Astrocyte of the cerebellum (primary cell): ENCODE data around the gene AURKAIP1.
"Not testable (repeated sequence)": the region's sequence is repeated elsewhere in the genome, so short reads cannot be mapped to it uniquely, and the experiment has no call there.

Source experiments
- DNase-seq: peaks from one replicate; pipeline ENCODE4 v3.0.0-alpha.2; 2011; ENCODE audit warnings: low read depth
- H3K4me3 ChIP-seq: 2 replicates; pipeline ENCODE4 v1.5.1; 2011; ENCODE audit warnings: mild to moderate bottlenecking, low read depth, low read length, moderate library complexity
- CTCF ChIP-seq: IDR thresholded peaks from 2 replicates; pipeline ENCODE4 v1.5.1; 2012; ENCODE audit warnings: low read length, low read depth, moderate library complexity, mild to moderate bottlenecking; ENCODE audit errors: missing control alignments
- in situ Hi-C: cut with HindIII; loops from 2 replicates; pipeline ENCODE4 v1.10.0; 2017; ENCODE audit warnings: low sequenced_read_pairs

The AURKAIP1 gene

GRCh38 chr1:1411626-1412025 lies 36.6 kb upstream of the AURKAIP1 start:
- no peak for TF ChIP-seq CTCF

DNA sequence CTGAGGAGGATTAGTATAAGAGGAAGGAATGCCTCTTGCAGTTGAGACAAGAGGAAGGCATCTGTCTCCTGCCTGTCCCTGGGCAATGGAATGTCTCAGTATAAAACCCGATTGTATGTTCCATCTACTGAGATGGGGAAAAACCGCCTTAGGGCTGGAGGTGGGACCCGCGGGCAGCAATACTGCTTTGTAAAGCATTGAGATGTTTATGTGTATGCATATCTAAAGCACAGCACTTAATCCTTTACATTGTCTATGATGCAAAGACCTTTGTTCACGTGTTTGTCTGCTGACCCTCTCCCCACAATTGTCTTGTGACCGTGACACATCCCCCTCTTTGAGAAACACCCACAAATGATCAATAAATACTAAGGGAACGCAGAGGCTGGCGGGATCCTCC lies 35.2 kb upstream of the AURKAIP1 start:
- DNase-seq, H3K4me3 ChIP-seq, in situ Hi-C loops: not testable (repeated sequence)

More at GRCh38 chr1:1411626-1412025, 36.6 kb upstream of the AURKAIP1 start:
- DNase-seq = no peak
- H3K4me3 ChIP-seq = no peak overlapping the region
- in situ Hi-C loops = no loop called here

DNA sequence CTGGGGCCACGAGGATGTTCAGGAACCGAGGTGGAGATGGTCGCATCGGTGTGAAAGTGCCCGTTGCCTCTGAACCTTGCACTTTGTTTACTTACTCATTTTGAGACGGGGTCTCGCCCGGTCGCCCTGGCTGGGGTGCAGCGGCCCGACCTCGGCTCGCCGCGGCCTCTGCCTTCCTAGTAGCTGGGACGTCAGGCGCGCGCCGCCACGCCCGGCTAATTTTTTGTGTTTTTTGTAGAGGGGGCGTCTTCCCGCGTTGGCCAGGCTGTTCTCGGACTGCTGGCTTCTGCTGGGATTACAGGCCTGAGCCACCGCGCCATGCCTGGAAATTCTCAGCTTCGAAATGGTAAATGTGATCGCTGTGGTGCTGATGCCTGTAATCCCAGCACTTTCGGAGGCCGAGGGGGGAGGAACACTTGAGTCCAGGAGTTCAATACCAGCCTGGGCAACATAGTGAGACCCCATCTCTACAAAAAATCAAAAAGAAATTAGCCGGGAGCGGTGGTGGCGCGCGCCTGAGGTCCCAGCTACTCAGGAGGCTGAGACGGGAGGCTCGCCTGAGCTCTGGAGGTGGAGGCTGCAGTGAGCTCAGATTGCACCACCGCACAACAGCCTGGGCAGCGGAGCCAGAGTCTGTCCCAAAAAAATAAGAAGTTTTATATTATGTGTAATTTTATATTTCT lies 32.8 kb upstream of the AURKAIP1 start:
- no peak for DNase-seq
- in situ Hi-C loops = no loop called here
- H3K4me3 ChIP-seq = peak overlapping the region; percentile 92
- TF ChIP-seq CTCF = no peak

DNA sequence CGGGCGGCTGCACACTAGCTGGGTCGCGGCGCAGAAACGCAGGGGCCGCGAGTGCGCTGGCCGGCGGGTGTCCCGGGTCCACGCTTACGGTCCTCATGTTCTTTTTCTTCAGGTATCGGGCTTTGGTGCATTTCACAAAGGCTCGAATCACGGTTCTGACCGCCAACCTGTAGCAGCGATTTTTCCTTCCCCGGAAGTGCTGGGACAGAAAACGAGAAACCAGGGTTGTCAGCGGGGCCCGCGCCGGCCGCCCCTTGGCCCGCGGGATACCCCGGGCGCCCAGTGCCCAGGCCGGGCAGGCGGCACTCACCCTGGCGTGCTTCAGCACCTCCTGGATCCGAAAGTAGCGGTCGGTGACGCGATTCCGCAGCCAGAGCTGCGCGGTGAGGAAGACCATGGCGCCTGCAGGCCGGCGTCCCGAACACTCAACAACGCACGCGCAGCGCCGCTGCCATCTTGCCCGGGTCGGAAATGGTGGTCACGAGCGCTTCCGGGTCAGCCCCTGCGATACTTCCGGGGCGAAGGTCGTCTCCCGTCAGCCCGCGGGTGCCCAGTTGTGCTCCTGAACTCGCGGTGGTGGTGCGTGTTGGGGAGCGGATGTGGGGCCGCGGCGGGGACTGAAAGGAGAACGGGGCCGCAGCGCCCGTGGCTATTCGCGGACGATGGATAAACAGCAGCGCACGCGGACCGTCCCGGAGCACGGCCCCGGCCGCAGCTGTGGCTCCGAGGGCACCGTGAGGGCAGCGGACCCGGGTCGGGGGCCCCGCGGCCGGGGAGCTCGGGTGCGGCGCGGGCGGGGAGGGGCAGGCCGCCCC lies 32.0 kb upstream of the AURKAIP1 start, which contains the start of gene MRPL20:
TSS of gene MRPL20 (minus strand) at position 473 of the 815 bp plus-strand sequence. CDS start at position 397, 76 bp downstream.
- in situ Hi-C loops = no loop called here
- DNase-seq = peak; percentile 65
- TF ChIP-seq CTCF = no peak
- H3K4me3 ChIP-seq = peak within 1 kb of the TSS; percentile 92

DNA sequence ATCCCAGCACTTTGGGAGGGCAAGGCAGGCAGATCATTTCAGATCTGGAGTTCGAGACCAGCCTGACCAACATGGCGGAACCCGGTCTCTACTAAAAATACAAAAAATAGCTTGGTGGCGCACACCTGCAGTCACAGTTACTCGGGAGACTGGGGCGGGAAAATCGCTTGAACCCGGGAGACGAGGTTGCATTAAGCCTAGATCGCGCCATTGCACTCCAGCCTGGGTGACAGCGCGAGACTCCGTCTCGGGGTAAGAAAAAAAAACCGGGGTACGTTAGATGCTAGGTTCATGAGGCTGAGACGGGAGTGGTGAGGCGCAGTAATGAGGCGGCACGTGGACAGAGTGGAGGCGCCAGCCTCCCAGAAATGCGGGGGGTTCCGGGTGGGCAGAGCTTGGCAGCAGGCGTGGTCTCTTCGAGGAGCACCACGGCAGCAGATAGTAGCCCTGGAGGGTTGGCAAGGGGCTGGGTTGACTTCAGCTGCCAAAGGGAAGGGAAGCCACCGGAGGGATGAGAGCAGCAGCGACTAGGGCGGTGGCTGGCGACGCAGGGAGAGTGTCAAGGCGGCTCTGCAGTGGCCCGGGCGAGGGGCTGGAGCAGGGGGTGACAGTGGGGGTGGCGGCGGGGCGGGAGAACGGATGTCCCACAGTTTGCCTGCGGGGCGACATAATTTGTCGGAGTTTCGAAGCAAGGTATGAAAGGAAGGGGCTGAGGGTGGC lies 31.3 kb upstream of the AURKAIP1 start:
- peak overlapping the region; percentile 92 for H3K4me3 ChIP-seq
- no peak for TF ChIP-seq CTCF
- in situ Hi-C loops = no loop called here
- DNase-seq = no peak

DNA sequence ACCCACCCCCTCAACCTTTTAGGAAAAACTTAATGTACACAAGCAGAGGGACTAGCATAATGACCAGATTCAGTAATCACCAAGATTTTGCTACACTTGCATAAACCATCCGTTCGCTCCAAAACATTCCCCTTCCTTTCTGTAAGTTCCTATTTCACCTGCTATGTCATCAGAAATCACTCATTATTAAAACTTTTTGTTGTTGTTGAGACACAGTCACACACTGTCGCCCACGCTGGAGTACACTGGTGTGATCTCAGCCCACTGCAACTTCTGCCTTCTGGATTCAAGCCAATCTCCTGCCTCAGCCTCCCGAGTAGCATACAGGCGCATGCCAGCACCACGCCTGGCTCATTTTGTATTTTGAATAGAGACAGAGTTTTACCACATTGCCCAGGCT lies 28.6 kb upstream of the AURKAIP1 start:
- in situ Hi-C loops = no loop called here
- DNase-seq = no peak
- no peak overlapping the region for H3K4me3 ChIP-seq
- TF ChIP-seq CTCF = no peak

- DNase-seq, in situ Hi-C loops: not testable (repeated sequence)
Measured at GRCh38 chr1:1402901-1403392, 27.9 kb upstream of the AURKAIP1 start.

More at GRCh38 chr1:1402901-1403392, 27.9 kb upstream of the AURKAIP1 start:
- H3K4me3 ChIP-seq = not testable (repeated sequence)
